ENCODE results near the gene CD244.
"Not testable (repeated sequence)": the region's sequence is repeated elsewhere in the genome, so short reads cannot be mapped to it uniquely, and the experiment has no call there.

Gene CD244, protein sequence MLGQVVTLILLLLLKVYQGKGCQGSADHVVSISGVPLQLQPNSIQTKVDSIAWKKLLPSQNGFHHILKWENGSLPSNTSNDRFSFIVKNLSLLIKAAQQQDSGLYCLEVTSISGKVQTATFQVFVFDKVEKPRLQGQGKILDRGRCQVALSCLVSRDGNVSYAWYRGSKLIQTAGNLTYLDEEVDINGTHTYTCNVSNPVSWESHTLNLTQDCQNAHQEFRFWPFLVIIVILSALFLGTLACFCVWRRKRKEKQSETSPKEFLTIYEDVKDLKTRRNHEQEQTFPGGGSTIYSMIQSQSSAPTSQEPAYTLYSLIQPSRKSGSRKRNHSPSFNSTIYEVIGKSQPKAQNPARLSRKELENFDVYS

DNA sequence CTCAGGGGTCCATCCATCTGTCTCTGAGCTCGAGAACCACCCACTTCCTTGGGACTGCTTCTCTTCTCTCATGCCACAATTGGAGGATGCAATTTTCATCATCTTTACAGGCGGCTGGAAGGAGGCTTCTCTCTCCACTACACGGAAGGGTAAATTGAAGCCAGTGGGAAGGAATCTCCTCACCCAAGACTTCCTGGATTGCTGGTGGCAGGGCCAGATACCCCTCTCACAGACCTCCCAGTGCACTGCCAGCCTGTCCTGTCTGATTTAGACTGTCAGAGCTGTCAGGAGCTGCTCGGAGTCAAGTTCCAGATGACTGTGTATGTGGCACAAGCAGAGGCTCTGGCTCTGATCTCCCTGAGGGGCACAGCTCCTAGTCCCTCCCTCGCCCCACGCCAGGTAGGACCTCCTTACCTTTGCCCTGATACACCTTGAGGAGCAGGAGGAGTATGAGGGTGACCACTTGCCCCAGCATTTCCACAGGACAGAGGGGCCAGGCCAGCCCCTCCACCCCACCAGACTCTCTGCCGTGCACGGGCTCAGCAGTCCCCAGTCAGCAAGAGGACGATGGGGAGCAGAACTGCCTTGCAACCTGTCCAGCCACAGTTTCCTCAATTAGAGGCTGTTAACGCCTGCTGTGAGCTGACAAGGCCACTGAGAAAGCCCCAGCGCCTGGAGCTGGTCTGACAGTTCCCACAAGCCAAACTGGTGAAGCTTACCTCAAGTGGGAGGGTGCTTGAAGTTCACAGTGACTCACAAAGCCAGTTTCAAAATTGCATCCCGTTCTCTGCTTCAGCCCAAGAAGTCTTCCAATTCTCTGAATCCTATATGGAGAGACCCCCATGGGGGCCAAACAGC lies at the start of gene CD244:
Gene CD244 (minus strand): TSS at position 685 of the 858 bp plus-strand sequence. CDS start 210 bp downstream, at position 475.
- H3K36me3 Mint-ChIP-seq, result no peaks in the 10 kb centered on the region
- peak; percentile 44 for DNase-seq
- peaks cover 20% of the 10 kb centered on the region for H3K27me3 Mint-ChIP-seq
- no peak within 1 kb of the TSS for H3K27ac Mint-ChIP-seq
- CTCF ChIA-PET, result interaction anchor here (1.3 to 5.3 kb wide), 3 partner anchors 15 to 89 kb away, joined by 5 to 28 read pairs (median 23); no protein-coding TSS in a partner anchor
- no peaks in the 10 kb centered on the region for H3K9me3 Mint-ChIP-seq
- peaks cover 15% of the 10 kb centered on the region for H3K4me1 Mint-ChIP-seq
- no peak within 1 kb of the TSS for H3K4me3 Mint-ChIP-seq

DNA sequence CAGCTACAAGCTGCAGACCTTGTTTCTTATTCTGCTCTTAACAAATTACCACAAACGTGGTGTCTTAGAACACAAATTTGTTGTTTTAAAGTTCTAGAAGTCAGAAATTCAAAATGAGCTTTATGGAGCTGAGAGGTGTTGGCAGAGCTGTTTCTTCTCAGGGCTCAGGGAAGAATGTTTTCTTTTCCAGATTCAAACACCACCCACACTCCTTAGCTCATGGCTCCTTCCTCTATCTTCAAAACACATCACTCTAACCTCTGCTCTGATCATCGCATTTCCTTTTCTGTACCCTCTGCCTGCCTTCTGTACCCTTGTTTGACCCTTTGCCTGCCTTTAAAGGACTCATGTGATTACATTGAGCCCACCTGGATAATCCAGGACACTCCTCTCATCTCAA lies 49.2 kb upstream of the CD244 start:
- Mint-ChIP-seq H3K9me3 (no peaks in the 10 kb centered on the region), H3K27me3 (peaks cover 12% of the 10 kb centered on the region), H3K4me3 (no peak overlapping the region), H3K27ac (no peak overlapping the region), H3K36me3 (no peaks in the 10 kb centered on the region), H3K4me1 (no peaks in the 10 kb centered on the region)
- no peak for DNase-seq
- CTCF ChIA-PET, result no interaction called here

DNA sequence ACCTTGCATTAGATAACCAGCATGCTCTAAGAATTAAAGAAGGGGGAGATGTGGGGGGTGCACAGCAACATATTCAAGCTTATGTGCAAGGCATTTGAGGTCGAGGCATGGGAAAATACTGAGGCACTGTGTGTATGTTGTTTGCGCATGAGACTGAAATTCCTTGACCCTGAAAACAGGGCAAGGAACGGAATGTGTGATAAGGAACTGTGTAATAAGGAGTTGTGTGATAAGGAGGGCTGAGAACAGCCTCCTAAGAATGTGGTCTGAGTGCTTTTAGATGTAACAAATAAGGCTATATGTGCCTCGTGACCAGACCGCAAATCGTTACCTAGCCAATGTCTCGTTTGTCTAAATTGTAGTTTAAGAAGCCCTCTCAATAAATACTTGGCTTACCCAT lies 48.8 kb upstream of the CD244 start:
- DNase-seq, result no peak
- CTCF ChIA-PET, result no interaction called here
- H3K36me3 Mint-ChIP-seq, result no peaks in the 10 kb centered on the region
- no peak overlapping the region for H3K27ac Mint-ChIP-seq
- no peaks in the 10 kb centered on the region for H3K4me1 Mint-ChIP-seq
- H3K9me3 Mint-ChIP-seq, result no peaks in the 10 kb centered on the region
- peaks cover 11% of the 10 kb centered on the region for H3K27me3 Mint-ChIP-seq
- H3K4me3 Mint-ChIP-seq, result no peak overlapping the region

DNA sequence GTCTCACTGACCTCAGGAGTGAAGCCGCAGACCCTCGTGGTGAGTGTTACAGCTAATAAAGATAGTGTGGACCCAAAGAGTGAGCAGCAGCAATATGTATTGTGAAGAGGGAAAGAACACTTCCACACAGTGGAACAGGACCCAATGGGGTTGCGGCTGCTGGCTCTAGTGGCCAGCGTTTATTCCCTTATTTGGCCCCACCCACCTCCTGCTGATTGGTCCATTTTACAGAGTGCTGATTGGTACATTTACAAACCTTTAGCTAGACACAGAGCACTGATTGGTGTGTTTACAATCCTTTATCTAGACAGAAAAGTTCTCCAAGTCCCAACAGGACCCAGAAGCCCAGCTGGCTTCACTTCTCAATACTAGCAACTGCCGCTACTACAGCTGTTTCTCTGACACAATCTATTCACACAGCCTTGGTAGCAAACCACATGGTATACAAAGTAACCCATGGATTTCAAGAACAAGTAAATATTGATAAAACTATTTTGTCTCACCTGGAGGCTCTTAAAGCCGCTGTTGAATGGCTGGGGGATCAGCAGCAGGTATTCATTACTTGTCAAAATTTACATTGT lies 47.6 kb upstream of the CD244 start:
- Mint-ChIP-seq H3K4me3 (no peak overlapping the region), H3K27ac (no peak overlapping the region), H3K9me3 (no peaks in the 10 kb centered on the region), H3K4me1 (no peaks in the 10 kb centered on the region), H3K27me3 (peaks cover 6% of the 10 kb centered on the region), H3K36me3 (no peaks in the 10 kb centered on the region)
- no peak for DNase-seq
- CTCF ChIA-PET, result interaction anchor here (1.4 kb wide), 1 partner anchor 75 kb away, joined by 4 read pairs; no protein-coding TSS in a partner anchor

DNA sequence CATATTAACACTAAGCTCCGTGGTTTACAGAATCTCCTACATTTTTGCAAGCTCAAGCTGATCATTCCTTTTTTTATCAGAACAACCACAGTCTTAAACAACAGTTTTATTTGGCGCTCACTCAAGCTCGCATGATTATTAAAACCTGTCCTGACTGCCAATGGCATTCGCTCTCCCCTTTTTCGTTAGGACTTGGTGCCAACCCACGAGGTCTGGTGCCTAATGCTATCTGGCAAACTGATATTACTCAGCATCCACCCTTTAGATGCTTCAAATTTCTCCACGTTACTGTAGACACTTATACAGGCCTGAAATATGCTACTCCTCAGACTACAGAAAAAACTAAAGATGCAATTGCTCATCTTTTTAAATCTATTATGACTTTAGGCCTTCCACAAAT lies 45.3 kb upstream of the CD244 start:
- Mint-ChIP-seq H3K4me3 (no peak overlapping the region), H3K36me3 (no peaks in the 10 kb centered on the region), H3K9me3 (no peaks in the 10 kb centered on the region), H3K27me3 (peaks cover 6% of the 10 kb centered on the region), H3K27ac (no peak overlapping the region), H3K4me1 (no peaks in the 10 kb centered on the region)
- CTCF ChIA-PET, result interaction anchor here (1.0 to 1.5 kb wide), 2 partner anchors 19 to 44 kb away, joined by 4 to 5 read pairs; no protein-coding TSS in a partner anchor
- DNase-seq, result no peak

DNA sequence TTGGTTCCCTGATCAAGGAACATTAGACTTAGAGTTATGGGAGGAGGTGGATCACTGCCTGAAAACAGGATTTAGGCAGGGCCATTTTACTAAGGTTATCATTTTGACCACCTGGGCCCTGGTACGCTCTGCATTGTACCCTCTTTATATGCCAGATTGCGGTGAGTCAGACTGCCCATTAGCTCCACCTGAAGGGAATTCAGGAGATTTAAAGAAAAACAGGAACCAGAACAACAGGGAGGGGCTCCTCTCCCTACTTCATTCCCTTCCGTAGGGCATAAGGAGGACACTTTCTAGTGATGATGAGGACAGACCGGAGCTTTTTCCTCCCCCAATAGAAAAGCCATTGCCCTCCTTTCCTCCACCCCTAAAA lies 42.9 kb upstream of the CD244 start:
- H3K36me3 Mint-ChIP-seq, result no peaks in the 10 kb centered on the region

DNA sequence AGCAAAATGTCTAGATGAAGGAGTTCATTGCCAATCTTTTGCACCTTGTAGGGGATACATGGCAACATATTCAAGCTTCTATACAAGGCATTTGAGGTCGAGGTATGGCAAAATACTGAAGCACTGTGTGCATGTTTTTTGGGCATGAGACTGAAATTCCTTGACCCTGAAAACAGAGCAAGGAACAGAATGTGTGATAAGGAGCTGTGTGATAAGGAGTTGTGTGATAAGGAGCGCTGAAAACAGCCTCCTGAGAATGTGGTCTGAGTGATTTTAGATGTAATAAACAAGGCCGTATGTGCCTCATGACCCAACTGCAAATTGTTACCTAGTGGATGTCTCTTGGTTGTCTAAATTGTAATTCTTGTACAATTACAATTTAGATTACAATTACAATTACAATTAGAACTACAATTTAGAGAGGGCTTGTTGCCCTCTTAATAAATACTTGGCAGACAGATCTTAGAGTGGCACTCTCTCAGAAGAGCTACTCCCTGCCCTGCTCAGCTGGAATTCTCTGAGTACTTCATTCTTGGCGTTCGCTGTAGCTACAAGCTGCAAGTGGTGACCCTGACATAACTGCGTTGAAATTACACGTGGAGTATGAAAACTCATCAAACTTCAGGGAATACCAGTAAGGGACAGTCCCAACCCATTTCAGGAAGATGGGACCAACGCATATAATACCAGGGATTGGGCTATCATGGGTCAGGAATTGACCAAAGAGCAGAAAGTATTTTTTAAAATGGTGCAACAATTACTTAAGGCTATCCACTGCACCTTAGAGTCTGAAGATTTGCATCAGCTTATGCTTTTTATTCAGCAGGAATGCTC lies 42.3 kb upstream of the CD244 start:
- Mint-ChIP-seq H3K27me3 (peaks cover 10% of the 10 kb centered on the region), H3K36me3 (no peaks in the 10 kb centered on the region)
- CTCF ChIA-PET, result interaction anchor here (0.7 to 1.4 kb wide), 3 partner anchors 23 to 49 kb away, joined by 3 read pairs; no protein-coding TSS in a partner anchor

More for the DNA sequence above, 42.9 kb upstream of the CD244 start:
- no peak overlapping the region for H3K27ac Mint-ChIP-seq
- H3K4me3 Mint-ChIP-seq, result no peak overlapping the region
- peaks cover 14% of the 10 kb centered on the region for H3K27me3 Mint-ChIP-seq
- no peak for DNase-seq
- H3K4me1 Mint-ChIP-seq, result no peaks in the 10 kb centered on the region
- peaks cover 2% of the 10 kb centered on the region for H3K9me3 Mint-ChIP-seq
- CTCF ChIA-PET, result interaction anchor here (1.4 kb wide), 1 partner anchor 23 kb away, joined by 3 read pairs; no protein-coding TSS in a partner anchor

DNA sequence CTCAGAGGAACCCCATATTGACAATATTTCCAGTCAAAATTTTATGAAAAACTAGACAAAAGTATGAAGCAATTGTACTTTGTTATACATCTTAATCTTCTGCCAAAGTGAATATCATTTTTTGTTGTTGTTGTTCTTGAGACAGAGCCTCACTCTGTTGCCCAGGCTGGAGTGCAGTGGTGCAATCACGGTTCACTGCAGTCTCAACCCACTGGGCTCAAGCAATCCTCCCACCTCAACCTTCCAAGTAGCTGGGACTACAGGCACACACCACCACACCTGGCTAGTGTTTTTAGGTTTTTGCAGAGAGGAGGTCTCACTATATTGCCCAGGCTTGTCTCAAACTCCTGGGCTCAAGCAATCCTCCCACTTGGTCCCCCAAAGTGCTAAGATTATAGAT lies 39.6 kb upstream of the CD244 start:
- H3K27ac Mint-ChIP-seq, H3K36me3 Mint-ChIP-seq, H3K4me1 Mint-ChIP-seq, H3K4me3 Mint-ChIP-seq, H3K9me3 Mint-ChIP-seq, DNase-seq, CTCF ChIA-PET: not testable (repeated sequence)
- peaks cover 22% of the 10 kb centered on the region for H3K27me3 Mint-ChIP-seq

More for the DNA sequence above, 42.3 kb upstream of the CD244 start:
- Mint-ChIP-seq H3K4me1 (no peaks in the 10 kb centered on the region), H3K9me3 (peaks cover 3% of the 10 kb centered on the region), H3K4me3 (no peak overlapping the region), H3K27ac (no peak overlapping the region)
- DNase-seq, result no peak

DNA sequence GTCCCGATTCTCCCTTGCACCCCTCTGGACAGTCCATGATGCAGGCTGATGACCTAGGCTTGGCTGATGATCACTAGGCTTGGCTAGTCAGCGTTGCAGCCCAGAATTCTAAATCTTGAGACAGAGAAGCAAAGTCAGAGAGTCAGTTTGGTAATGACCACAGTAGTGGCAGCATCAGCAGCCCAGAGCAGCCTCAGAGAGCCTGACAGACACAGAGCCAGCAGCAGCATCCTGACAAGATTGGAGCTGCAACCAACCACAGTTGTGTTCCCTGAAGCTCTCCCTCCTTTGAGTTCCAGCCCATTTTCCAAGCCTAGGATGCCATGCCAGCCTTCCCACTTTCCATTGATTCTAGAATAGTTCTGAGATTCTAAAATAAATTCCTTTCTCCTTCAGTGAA lies 39.1 kb upstream of the CD244 start:
- Mint-ChIP-seq H3K27me3 (peaks cover 22% of the 10 kb centered on the region), H3K9me3 (peaks cover 3% of the 10 kb centered on the region), H3K4me1 (no peaks in the 10 kb centered on the region), H3K36me3 (no peaks in the 10 kb centered on the region), H3K4me3 (no peak overlapping the region), H3K27ac (no peak overlapping the region)
- CTCF ChIA-PET, result no interaction called here
- no peak for DNase-seq

DNA sequence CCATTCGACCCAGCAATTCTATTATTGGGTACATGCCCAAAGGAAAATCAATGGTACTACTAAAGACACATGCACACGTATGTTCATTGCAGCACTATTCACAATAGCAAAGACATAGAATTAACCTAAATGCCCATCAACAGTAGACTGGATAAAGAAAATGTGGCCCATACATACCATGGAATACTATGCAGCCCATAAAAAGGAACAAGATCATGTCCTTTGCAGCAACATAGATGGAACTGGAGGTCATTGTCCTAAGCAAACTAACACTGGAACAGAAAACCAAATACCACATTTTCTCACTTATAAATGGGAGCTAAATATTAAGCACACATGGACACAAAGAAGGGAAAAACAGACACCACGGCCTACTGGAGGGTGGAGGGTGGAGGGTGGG lies 38.0 kb upstream of the CD244 start:
- DNase-seq, H3K36me3 Mint-ChIP-seq, CTCF ChIA-PET, H3K4me3 Mint-ChIP-seq, H3K9me3 Mint-ChIP-seq, H3K27ac Mint-ChIP-seq, H3K4me1 Mint-ChIP-seq: not testable (repeated sequence)
- H3K27me3 Mint-ChIP-seq, result peaks cover 27% of the 10 kb centered on the region

DNA sequence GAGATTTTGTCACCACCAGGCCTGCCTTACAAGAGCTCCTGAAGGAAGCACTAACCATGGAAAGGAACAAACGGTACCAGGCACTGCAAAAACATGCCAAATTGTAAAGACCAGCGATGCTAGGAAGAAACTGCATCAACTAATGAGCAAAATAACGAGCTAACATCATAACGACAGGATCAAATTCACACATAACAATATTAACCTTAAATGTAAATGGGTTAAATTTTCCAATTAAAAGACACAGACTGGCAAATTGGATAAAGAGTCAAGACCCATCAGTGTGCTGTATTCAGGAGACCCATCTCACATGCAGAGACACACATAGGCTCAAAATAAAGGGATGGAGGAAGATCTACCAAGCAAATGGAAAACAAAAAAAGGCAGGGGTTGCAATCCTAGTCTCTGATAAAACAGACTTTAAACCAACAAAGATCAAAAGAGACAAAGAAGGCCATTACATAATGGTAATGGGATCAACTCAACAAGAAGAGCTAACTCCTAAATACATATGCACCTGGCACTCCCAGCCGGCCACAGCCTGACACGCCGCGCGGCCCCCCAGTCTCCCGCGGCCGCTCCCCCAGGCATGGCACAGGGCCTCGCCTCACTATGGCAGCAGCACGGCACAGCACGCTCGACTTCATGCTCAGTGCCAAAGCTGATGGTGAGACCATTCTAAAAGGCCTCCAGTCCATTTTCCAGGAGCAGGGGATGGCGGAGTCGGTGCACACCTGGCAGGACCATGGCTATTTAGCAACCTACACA lies 31.9 kb upstream of the CD244 start:
- not testable (repeated sequence) for H3K9me3 Mint-ChIP-seq, H3K27ac Mint-ChIP-seq, H3K36me3 Mint-ChIP-seq, H3K4me1 Mint-ChIP-seq, H3K4me3 Mint-ChIP-seq, DNase-seq
- peaks cover 37% of the 10 kb centered on the region for H3K27me3 Mint-ChIP-seq
- CTCF ChIA-PET, result interaction anchor here (0.9 kb wide), 1 partner anchor 57 kb away, joined by 4 read pairs; no protein-coding TSS in a partner anchor

DNA sequence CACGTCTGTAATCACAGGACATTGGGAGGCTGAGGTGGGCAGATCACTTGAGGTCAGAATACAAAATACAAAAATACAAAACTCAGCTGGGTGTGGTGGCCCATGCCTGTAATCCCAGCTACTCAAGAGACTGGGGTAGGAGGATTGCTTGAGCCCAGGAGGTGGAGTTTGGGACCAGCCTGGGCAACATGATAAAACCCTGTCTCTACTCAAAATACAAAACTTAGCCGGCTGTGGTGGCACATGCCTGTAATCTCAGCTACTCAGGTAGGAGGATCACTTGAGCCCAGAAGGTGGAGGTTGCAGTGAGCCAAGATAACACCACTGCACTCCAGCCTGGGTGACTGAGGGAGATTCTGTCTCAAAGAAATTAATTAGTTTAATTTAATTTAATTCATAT lies 28.8 kb upstream of the CD244 start:
- no peak overlapping the region for H3K4me3 Mint-ChIP-seq

DNA sequence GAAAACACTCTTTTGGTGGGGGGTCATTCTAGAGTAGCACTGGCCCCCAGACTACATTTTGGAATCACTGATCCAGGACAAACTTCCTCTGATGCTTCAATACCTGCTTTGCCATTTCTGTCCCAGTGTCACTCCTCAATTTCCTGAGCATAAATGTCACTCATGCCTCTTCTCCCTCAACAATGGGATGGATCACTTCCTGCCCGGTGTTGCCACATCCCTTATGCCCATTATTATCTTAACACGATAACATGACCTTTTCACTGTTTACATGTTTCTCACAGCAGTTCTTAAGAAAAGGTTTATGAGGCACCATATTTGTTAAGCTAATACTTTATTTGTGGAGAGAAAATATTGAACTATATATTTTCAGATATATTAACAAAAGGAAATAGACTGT lies 26.2 kb upstream of the CD244 start:
- H3K27ac Mint-ChIP-seq, result no peak overlapping the region
- H3K36me3 Mint-ChIP-seq, result no peaks in the 10 kb centered on the region
- H3K9me3 Mint-ChIP-seq, result no peaks in the 10 kb centered on the region
- H3K4me1 Mint-ChIP-seq, result no peaks in the 10 kb centered on the region
- no peak for DNase-seq
- CTCF ChIA-PET, result interaction anchor here (1.1 to 2.0 kb wide), 2 partner anchors 19 to 63 kb away, joined by 3 to 5 read pairs; no protein-coding TSS in a partner anchor
- H3K27me3 Mint-ChIP-seq, result peaks cover 20% of the 10 kb centered on the region
- H3K4me3 Mint-ChIP-seq, result no peak overlapping the region

More for the DNA sequence above, 28.8 kb upstream of the CD244 start:
- CTCF ChIA-PET, result no interaction called here
- H3K27ac Mint-ChIP-seq, result no peak overlapping the region
- DNase-seq, result no peak
- H3K4me1 Mint-ChIP-seq, result no peaks in the 10 kb centered on the region
- H3K27me3 Mint-ChIP-seq, result peaks cover 27% of the 10 kb centered on the region
- peaks cover 2% of the 10 kb centered on the region for H3K9me3 Mint-ChIP-seq
- H3K36me3 Mint-ChIP-seq, result peaks cover 1% of the 10 kb centered on the region
